Measurements from ENCODE around the gene VSTM4. TPM values are rescaled to one million over a fixed set of nuclear protein-coding genes. Genes with fewer than 3 reads are reported as not detected.
A peak's percentile ranks its signal among the peaks of the same experiment; 100 is the strongest.

The VSTM4 gene
- total and polyA plus RNA-seq, 4 donors, result 1.0 to 3.1 (median 2.0) TPM

GRCh38 chr10:49115796-49116508 lies 630 bp upstream of the VSTM4 start:
- H3K9ac ChIP-seq (ENCODE audit: low read depth in 1 of 2, low read length in 2 of 2), result no peak overlapping the region

More at GRCh38 chr10:49115796-49116508, 630 bp upstream of the VSTM4 start:
- peaks cover 0 to 8% (median 4%) of the 10 kb centered on the region in 4 donors for H3K4me1 ChIP-seq (ENCODE audit: control insufficient read depth in 4 of 4, insufficient read depth in 4 of 4, low read length in 3 of 4)
- no peaks in the 10 kb centered on the region for H3K36me3 ChIP-seq (ENCODE audit: control insufficient read depth in 4 of 4, insufficient read depth in 3 of 4, low read depth in 1 of 4, low read length in 3 of 4)
- H3K4me3 ChIP-seq (ENCODE audit: low read depth in 1 of 3, low read length in 3 of 3), result peak overlapping the region in 1 of 3 donors; percentile 74
- TF ChIP-seq RAD21 (IDR thresholded peaks at IDR 0.05), result no peak
- no peak for TF ChIP-seq RXRA (IDR thresholded peaks at IDR 0.05)
- TF ChIP-seq GABPA (IDR thresholded peaks at IDR 0.05 in 1 of 2, conservative IDR thresholded peaks at IDR 0.05 in 1 of 2), result no peak
- no peak for TF ChIP-seq HNF4G (IDR thresholded peaks at IDR 0.05)
- TF ChIP-seq JUND (IDR thresholded peaks at IDR 0.05), result no peak
- TF ChIP-seq EGR1 (IDR thresholded peaks at IDR 0.05; ENCODE audit: low read depth in 2 of 2), result no peak
- TF ChIP-seq HNF4A (conservative IDR thresholded peaks at IDR 0.05), result no peak
- no peak for TF ChIP-seq YY1 (IDR thresholded peaks at IDR 0.05)
- TF ChIP-seq ZBTB33 (IDR thresholded peaks at IDR 0.05), result no peak
- no peak for TF ChIP-seq CTCF (IDR thresholded peaks at IDR 0.05; ENCODE audit: low read depth, low read length, missing input control)
- TF ChIP-seq REST (IDR thresholded peaks at IDR 0.05), result no peak
- TF ChIP-seq NR2F2 (IDR thresholded peaks at IDR 0.05), result no peak
- TF ChIP-seq MAX (IDR thresholded peaks at IDR 0.05), result no peak
- TF ChIP-seq FOXA2 (IDR thresholded peaks at IDR 0.05), result no peak
- TF ChIP-seq SP1 (IDR thresholded peaks at IDR 0.05), result no peak
- no peak for TF ChIP-seq TAF1 (conservative IDR thresholded peaks at IDR 0.05)
- TF ChIP-seq ATF3 (IDR thresholded peaks at IDR 0.05), result no peak
- no peak for TF ChIP-seq FOXA1 (IDR thresholded peaks at IDR 0.05)
- DNase-seq (ENCODE audit: low spot score), result peak; percentile 10
- H3K27me3 ChIP-seq (ENCODE audit: control insufficient read depth in 4 of 4, insufficient read depth in 4 of 4, low read length in 3 of 4), result no peaks in the 10 kb centered on the region
- 86% methylated on average over 14 of the region's 14 CpGs for WGBS
- H3K27ac ChIP-seq (ENCODE audit: low read depth in 1 of 2, low read length in 2 of 2), result no peak overlapping the region
- no peaks in the 10 kb centered on the region for H3K9me3 ChIP-seq (ENCODE audit: control insufficient read depth in 4 of 4, low read length in 3 of 4)

All from liver (tissue), 9 donors.